Neural crest cell (in vitro differentiated cells): ENCODE measurements around the gene TM9SF2. TPM values are rescaled to one million over a fixed set of nuclear protein-coding genes. Genes with fewer than 3 reads are reported as not detected.

Experiments
- DNase-seq: peaks from one replicate; pipeline ENCODE4 v3.0.0; 2021; ENCODE audit warnings: low read depth, mixed read lengths, low spot score
- H3K27ac Mint-ChIP-seq: one replicate; pipeline ENCODE4 v1.8.0; 2021; ENCODE audit warnings: mild to moderate bottlenecking, mixed read lengths; ENCODE audit not compliant: unreplicated experiment
- H3K27me3 Mint-ChIP-seq: 2 replicates; pipeline ENCODE4 v1.8.0; 2021; ENCODE audit warnings: low read depth, mild to moderate bottlenecking, mixed read lengths
- H3K36me3 Mint-ChIP-seq: 2 replicates; pipeline ENCODE4 v1.8.0; 2021; ENCODE audit warnings: low read depth, mild to moderate bottlenecking, mixed read lengths
- H3K4me1 Mint-ChIP-seq: 2 replicates; pipeline ENCODE4 v1.8.0; 2021; ENCODE audit warnings: mixed read lengths
- H3K4me3 Mint-ChIP-seq: one replicate; pipeline ENCODE4 v1.8.0; 2021; ENCODE audit warnings: mild to moderate bottlenecking, mixed read lengths
- H3K9me3 Mint-ChIP-seq: 2 replicates; pipeline ENCODE4 v1.8.0; 2021; ENCODE audit warnings: mixed read lengths
- CTCF ChIP-seq: fragments of 200-600 bp; sonication (generic); conservative IDR thresholded peaks from 2 replicates; pipeline ENCODE4 v1.5.0; 2021; ENCODE audit warnings: antibody characterized with exemption, mild to moderate bottlenecking
- total RNA-seq: library from RNA; stranded (reverse); gene quantifications from 2 replicates; pipeline ENCODE4 v1.2.1, GENCODE V29; 2021

The TM9SF2 gene
- total RNA-seq, 1 donor from 2014 or later, result 68.8 TPM

GRCh38 chr13:99572921-99573320, 71.6 kb downstream of the TM9SF2 start:
- peak overlapping the region; percentile 5 for H3K4me3 Mint-ChIP-seq
- no peak overlapping the region for H3K27ac Mint-ChIP-seq
- no peak for TF ChIP-seq CTCF
- H3K36me3 Mint-ChIP-seq, result peaks cover 12% of the 10 kb centered on the region
- H3K9me3 Mint-ChIP-seq, result peaks cover 10% of the 10 kb centered on the region
- no peaks in the 10 kb centered on the region for H3K27me3 Mint-ChIP-seq
- H3K4me1 Mint-ChIP-seq, result peaks cover 23% of the 10 kb centered on the region
- no peak for DNase-seq

GRCh38 chr13:99575376-99576120, 74.3 kb downstream of the TM9SF2 start:
- no peak for DNase-seq
- no peak overlapping the region for H3K4me3 Mint-ChIP-seq
- no peaks in the 10 kb centered on the region for H3K36me3 Mint-ChIP-seq
- H3K4me1 Mint-ChIP-seq, result peaks cover 47% of the 10 kb centered on the region
- TF ChIP-seq CTCF, result no peak
- H3K27me3 Mint-ChIP-seq, result no peaks in the 10 kb centered on the region
- H3K27ac Mint-ChIP-seq, result no peak overlapping the region
- no peaks in the 10 kb centered on the region for H3K9me3 Mint-ChIP-seq

GRCh38 chr13:99577934-99578917, 77.0 kb downstream of the TM9SF2 start:
- peak overlapping the region; percentile 95 for H3K27ac Mint-ChIP-seq
- no peaks in the 10 kb centered on the region for H3K27me3 Mint-ChIP-seq
- H3K36me3 Mint-ChIP-seq, result no peaks in the 10 kb centered on the region
- DNase-seq, result peak; percentile 40
- H3K4me1 Mint-ChIP-seq, result peaks cover 34% of the 10 kb centered on the region
- peak; percentile 17 for TF ChIP-seq CTCF
- peak overlapping the region; percentile 70 for H3K4me3 Mint-ChIP-seq
- peaks cover 2% of the 10 kb centered on the region for H3K9me3 Mint-ChIP-seq

GRCh38 chr13:99580500-99581268, 79.4 kb downstream of the TM9SF2 start:
- Mint-ChIP-seq H3K27ac (no peak overlapping the region), H3K9me3 (peaks cover 2% of the 10 kb centered on the region), H3K4me3 (no peak overlapping the region), H3K27me3 (no peaks in the 10 kb centered on the region), H3K4me1 (peaks cover 34% of the 10 kb centered on the region), H3K36me3 (no peaks in the 10 kb centered on the region)
- no peak for DNase-seq
- no peak for TF ChIP-seq CTCF

- no peak for TF ChIP-seq CTCF
- no peak for DNase-seq
- no peaks in the 10 kb centered on the region for H3K27me3 Mint-ChIP-seq
Observed at GRCh38 chr13:99582511-99582910, 81.2 kb downstream of the TM9SF2 start.

More at GRCh38 chr13:99582511-99582910, 81.2 kb downstream of the TM9SF2 start:
- Mint-ChIP-seq H3K9me3 (peaks cover 5% of the 10 kb centered on the region), H3K4me1 (peaks cover 28% of the 10 kb centered on the region), H3K36me3 (no peaks in the 10 kb centered on the region), H3K27ac (no peak overlapping the region), H3K4me3 (no peak overlapping the region)
